HG03025 (cell line): ENCODE measurements around the gene MMP17.

Source experiments
- ATAC-seq: cut with Tn5 transposase; IDR thresholded peaks from one replicate; pipeline ENCODE4 v1.9.1; 2021; ENCODE audit warnings: mild to moderate bottlenecking, moderate library complexity; ENCODE audit not compliant: unreplicated experiment, low FRiP score

The MMP17 gene

DNA sequence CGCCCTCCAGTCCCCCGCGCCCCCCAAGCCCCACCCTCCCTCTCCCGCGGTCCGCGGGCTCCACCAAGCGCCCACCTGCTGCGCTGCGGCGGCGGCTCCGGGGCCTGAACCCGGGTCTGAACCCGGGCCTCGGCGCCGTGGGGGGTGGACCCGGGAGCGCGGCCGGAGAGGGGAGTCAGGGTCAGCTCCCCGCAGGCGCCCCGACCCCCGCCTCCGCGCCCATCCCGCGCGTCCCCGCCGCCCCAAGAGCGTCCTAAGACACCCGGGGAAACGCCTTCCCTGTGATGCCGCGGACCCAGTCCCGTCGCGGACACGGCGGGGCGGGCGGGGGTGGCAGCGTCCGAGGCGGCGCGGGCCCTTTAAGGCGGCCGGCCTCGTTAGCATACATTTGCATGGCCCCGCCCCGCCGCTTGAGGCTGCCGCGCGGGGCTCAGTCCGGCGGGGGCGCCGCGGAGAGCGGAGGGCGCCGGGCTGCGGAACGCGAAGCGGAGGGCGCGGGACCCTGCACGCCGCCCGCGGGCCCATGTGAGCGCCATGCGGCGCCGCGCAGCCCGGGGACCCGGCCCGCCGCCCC is at the start of gene MMP17:
Gene MMP17 (plus strand): TSS at position 433 of the 574 bp plus-strand sequence. CDS start 102 bp downstream, at position 535.
- ATAC-seq, result no peak

DNA sequence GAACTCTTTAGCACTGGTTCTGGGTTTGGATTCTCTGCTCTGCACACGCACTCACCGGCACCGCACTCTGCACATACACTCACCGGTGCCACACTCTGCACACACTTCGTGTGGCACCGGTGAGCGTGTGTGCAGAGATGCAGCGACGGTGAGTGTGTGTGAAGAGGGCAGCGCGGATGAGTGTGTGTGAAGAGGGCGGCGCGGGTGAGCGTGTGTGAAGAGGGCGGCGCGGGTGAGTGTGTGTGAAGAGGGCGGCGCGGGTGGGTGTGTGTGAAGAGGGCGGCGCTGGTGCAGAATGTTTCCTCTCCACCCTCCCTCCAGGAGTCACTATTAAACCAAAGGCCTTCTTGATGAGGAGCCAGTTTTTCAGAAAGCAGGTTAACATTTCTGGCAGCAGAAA is 49.2 kb upstream of the MMP17 start:
- no peak for ATAC-seq

DNA sequence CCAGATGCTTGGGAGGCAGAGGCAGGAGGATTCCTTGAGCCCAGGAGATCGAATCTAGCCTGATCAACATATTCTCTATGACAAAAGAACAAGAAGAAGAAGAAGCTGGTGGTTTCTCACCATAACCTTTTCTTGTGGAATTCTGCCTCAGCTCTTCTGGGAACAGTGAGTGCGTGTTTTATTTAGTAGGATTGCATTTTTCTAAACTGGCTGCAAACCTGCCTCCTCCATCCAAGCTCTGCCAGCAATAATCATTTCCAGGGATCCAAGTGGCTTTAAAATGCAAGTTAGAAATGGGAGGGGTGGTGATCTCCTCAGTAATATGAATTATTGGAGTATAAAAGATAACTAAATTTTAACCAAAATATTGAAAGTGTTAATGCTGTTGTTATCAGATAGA is 46.1 kb upstream of the MMP17 start:
- no peak for ATAC-seq

DNA sequence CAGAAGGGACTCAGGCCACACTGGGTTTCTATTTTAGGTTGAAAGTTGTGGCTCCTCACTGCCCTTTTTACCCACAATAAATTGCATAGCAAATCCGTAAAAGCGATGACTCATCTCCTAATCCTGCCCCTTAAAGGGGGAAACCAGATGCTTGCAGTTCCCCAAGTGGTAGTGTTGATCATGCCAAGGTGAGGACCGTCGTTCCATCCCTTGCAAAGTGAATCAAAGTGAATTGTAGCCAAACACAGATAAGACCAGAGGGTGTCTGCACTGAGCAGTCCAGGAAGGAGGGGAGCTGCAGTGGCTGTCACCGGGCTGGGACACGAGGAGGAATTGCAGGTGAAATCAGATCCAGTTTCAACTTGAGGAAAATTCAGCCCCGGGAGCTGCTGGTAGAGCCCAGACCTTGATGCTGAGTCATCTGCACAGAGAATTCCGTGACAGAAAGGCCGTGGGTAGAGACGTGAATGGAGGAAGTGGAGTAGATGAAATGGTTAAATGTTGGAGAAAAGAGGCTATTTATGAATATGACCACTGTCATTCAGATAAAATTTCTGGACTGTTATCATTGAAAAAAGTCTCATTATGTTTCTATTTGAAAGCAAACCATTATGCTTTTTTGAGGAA is 44.2 kb upstream of the MMP17 start:
- ATAC-seq, result no peak

DNA sequence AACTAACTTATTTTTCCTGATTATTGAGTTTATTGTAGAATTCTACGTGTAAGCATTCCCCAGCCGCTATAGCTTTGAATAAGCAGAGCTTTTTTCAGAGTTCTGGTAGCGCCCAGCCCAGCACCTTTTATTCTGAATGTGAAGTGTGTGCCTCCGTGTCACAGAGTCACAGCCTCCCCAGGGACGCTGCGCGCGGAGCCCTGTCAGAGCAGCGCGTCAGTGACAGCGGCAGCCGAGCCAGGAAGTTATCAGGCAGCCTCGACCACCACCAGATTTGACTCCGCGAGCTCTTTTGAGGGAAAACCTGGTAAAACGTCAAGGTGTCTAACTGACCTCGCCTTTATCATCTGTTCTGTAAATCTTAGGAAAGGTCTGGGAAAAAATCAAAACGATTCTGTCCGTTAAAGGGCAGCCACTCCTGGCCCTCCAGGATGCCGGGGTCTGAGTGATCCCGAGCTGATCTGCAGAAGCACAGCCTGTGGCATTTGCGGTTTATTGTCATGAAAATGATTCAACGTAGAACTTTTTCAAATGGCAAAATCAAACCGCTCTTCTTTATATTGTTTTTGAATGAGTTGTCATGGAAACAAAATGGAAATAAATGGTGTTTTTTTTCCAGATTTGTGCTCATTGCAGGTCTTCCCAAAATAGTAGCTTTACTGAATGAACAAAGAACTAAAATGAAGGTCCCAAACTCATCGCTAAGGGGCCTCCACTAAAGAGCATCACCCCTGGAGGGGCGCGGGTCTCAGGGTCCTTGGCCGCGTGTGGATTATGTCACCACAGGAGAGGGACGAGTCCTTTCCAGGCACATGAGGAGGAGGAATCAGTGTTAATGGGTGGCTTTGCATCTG is 43.1 kb upstream of the MMP17 start:
- ATAC-seq, result no peak

DNA sequence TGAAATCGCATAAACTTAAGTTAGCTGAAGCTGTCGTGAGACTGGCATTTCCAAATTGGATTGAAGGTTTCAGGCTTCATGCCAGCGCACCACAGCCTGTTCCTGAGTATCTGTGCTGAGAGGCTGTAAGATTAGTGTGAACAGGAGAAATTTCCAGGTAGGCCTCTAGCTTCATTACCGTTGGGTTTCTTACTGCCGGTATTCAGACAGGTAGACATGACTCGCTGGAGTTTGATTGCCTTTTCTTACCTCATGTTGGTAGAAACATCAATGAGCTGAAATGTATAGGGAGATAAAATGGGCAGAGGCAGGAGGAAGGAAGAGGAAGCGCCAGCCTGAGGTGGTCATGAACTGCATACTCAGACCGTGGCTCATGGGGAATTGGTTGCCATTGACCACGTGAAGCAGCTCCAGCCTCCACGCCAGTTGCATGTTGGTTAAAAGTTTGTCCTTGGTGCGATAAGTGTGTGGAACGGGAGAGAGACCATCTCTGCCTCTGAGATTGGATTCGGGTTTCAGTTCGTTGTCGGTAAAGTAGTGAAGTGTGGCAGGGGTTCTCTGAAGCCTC is 42.3 kb upstream of the MMP17 start:
- ATAC-seq, result no peak

DNA sequence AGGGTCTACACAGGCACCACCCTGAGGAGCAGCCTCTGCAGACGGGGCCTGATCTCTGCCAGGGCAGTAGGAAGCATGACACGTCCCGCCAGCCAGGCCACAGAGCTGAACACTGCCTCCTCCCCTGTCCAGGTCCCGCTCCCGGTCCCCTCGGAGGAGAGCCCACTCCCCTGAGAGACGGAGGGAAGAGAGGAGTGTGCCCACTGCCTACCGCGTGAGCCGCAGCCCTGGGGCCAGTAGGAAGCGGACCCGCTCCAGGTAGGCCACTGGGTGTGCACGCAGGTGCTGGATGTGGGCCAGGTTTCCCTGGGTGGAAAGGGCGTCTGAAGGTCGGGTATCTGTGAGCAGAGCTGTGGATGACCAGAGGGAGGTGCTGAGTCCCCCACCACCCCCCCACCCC is 41.9 kb upstream of the MMP17 start:
- ATAC-seq, result no peak

DNA sequence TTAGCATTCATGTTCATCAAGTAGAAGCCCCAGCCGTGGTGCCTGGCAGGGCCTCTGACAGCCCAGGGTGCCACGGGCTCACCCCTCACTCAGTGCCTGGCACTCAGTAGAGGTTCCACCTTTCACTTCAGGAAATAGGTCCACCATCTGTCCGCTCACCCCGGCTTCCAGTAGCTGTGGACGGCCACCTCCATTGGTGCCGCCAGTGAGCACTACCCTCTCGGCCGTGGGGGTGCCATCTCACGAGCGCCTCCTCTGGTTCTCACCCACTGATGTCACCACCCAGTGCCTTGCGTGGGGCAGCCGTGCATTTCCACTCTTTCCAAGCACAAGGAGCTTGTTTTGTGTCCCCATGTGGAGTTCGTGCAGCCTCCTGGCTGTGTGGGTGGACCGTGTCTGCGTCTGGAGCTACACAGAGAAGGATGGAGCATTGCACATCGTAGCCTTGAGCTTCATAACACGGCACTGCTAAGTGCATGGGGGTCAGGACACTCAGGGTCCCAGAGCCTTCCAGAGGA is 41.0 kb upstream of the MMP17 start:
- ATAC-seq, result no peak

DNA sequence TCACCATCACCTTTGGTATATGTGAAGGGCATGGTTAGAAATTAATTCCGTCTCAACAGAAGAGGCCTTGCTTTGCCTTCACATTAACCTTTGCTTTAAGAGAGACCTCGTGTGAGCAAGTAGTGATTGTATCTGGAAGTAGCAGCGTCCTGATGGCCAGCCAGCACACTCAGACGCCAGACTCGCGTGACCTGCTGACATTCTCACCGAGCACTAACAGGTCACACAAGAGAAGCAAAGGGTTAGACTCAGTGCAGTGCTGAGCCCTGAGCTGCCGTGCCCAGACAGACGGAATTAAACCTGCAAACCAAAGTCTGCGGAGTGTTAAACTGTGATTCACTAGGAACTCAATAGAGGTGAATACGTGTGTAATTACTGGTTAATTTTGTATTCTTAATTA is 40.1 kb upstream of the MMP17 start:
- ATAC-seq, result no peak

DNA sequence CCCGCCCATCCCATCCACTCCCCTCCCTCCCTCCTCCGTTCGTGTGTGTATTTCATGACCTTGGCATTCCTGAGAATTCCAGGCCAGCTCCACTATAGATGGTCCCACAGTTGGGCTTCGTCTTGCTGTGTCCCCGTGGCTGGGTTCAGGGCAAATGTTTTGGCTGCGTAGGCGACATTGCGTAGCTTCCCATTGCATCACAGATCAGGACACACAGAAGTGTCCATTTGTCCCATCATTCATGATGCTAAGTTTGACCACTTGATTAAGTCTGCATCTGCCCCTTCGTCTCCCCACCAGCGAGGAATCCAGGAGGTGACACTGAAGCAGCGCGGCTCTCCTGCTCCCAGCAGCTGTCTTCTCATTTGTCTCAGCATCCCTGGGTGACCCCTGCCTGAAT is 38.6 kb upstream of the MMP17 start:
- ATAC-seq, result no peak

DNA sequence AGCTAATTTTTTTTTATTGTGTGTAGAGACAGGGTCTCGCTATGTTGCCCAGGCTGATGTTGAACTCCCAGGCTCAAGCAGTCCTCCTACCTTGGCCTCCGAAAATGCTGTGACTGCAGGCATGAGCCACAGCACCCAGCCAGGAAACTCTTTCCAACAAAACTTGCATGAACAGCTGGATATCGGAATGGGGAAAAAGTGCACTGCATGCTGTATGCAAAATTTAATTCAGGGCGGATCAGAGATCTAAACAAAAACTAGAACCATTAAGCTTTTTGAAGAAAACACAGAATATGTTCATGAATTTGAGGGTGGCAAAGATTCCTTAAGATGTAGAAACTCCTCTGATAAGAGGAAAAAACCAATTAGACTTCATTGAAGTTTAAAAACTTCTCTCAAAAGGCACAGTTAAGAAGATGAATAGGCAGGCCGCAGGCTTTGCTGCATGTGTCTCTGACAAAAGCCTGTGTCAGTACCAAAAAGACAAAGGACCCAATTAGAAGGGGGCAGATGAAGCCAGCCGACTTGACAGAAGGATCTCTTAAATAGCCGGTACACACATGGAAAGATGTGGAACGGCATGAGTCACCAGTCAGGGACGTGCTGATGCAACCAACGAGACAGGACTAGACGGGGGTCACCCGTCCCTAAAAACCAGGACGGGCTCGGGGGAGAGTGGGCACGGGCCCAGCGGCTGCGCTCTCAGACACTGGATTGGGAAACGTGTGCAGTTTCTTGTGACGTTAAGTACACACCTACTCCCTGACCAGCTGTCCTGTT is 34.8 kb upstream of the MMP17 start:
- ATAC-seq, result no peak

DNA sequence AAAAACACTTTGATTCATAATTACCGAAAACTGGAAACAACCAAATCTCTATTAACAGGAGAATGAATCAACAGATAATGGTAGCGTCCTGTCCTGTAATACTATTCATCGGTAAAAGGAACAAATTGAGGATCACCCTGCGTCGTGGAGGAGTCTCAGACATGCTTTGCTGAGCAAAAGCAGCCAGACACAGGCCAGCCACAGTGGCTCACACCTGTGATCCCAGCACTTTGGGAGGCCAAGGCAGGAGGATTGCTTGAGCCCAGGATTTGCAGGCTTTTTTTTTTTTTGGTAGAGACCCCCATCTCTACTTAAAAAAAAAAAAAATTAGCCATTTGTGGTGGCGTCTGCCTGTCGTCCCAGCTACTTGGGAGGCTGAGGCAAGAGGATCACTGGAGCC is 34.1 kb upstream of the MMP17 start:
- no peak for ATAC-seq

DNA sequence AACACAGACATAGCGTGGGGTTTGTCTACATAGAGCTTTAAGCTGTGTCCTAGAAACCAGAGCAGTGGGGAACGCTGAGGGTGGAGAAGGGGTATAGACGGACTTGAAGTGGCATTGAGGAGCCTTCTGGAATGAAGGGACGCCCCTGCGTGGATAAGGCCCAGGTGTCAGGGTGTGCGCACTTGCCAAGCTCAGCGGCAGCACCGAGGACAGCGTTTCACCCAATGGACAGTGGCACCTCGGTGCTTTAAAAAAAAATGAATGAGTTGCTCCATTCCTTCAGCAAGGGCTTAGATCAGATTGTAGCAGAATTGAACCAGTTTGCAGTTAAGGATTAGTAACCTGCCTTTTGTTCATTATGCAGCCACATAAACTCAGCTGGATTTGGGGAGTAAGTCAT is 33.6 kb upstream of the MMP17 start:
- ATAC-seq, result no peak

DNA sequence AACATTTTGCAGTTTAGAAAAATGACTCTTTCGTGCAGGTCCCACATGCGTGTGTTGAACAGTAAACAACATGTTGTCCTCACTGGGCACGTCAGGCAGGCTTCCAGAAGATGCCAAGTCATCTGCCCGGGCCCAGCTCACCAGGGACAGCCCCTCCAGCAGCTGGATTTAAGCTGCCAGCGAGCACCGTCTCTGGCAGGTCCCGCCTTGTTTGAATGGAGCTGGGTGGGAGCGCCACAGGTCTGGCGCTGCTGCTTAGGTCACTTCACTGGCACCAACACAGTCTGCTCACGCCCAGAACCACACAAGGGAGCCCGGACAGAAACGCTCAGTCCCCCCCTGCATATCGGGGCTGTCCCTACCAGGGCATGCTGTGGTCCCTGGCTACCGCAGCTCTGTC is 33.1 kb upstream of the MMP17 start:
- ATAC-seq, result no peak

DNA sequence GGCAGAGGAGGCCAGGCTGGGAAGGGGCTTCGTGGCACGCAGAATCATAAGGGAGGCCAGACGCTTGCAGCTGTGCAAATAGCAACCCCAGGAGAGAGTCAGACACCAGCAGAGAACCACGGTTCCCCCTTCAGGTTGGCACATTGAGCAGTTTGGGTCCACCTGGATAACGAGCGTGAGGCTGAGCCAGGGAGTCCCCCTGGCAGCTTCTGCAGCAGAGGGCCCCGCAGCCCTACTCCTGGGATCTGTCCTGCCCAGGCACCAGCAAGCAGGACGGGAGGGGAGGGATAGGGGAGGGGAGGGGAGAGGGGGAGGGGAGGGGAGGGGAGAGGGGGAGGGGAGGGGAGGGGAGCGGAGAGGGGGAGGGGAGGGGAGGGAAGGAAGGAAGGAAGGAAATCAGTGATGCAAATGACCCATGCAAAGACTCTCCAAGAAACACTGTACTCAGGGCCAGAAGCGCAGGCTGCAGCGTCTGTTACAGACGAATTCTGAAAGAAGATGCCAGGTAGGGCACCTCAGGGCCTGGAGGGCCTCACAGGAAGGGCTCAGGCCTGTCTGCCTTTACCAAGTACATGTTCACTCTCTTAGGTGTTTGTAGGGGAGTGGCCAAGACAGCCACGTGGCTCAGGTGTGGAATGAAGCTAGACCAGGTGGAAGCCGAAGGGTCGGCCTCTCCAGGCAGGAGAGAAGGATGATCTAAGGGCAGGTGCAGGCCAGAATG is 32.3 kb upstream of the MMP17 start:
- no peak for ATAC-seq

DNA sequence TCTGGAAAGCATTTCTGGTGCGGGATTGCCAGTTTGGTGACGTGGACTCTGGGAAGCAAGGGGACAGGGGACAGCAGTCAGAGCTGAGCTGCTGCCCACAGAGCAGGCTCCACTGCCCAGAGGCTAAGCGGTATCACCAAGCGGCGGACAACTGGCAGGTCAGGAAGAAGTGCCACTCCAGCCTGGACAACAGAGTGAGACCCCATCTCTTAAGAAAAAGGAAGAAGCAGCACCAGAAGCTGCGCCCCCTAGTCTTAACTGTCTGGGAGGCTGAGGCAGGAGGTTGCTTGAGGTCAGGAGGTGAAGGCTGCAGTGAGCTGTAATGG is 31.8 kb upstream of the MMP17 start:
- no peak for ATAC-seq

DNA sequence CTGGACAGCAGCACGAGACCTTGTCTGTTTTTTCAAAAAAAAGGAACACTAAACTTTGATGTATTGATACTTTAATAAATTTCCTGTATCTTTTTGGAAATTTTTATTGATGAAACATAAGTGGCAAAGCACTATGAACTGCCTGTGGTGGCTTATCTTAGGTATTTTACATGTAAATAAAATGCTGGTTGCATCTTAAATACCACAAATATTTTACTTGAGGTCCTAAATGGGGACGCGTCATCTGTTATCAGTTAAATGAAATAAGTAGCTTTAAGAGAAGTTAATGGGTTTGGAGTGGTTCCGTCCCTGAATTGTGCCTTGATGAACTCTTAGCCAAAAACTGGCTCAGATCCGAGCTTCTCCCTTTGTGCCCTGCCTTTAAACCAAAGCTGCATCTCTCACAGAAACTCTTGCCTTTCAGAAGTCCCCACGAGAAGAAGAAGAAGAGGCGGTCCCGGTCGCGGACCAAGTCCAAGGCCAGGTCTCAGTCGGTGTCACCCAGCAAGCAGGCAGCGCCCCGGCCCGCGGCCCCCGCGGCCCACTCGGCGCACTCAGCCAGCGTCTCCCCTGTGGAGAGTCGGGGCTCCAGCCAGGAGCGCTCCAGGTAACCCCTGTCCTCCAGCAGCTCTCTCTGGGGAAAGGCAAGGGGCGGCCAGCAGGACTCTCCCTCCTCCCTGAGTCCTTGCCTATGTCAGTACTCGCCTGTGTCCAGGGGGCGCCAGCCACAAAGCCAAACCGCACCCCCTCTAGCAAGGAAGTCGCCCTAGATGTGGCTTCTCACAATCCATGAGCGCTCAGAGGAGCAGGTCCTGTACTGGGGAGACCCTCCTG is 31.2 kb upstream of the MMP17 start:
- no peak for ATAC-seq

DNA sequence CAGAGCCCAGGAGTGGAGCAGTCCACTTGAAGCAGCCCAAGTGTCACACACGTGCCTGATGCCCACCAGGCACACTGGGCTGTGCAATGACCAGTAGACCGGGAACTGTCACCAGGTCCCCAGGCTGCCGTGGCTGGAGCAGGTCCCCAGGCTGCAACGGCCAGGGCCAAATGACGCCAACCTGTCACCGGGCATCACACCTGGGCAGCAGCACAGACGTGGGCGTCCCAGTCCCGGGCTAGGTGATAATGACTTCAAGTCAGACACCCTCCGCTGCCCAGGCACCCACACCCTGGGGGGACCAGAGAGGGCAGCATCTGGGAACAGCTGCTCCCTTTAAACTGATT is 30.6 kb upstream of the MMP17 start:
- no peak for ATAC-seq

DNA sequence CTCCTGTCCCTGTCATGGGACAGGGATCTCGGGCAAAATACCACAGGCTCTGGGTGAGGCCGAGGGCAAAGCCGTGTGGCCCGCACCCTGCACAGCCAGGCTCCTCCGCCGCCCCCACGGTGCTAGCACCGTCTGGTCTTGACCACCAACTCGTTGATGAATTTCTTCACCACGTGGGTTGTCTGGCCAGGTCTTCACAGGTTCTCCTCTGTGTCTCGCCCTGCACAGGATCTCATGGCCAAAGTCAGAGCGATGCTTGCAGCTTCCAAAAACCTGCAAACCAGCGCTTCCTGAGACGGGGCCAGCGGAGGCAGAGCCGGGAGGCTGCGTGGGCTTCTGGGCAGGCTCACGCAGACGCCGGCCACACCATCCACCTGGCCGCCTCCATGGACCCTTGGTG is 29.0 kb upstream of the MMP17 start:
- ATAC-seq, result no peak
